C4-2B (cell line): ENCODE results near the gene C17orf78.

Experiments
- ZFX ChIP-seq: fragments of 450-650 bp; IDR thresholded peaks from 2 replicates; pipeline ENCODE4 v1.6.1; 2017
- TF ChIP-seq, protein P1 (sequence below): fragments of 450-650 bp; conservative IDR thresholded peaks from 2 replicates; pipeline ENCODE4 v1.5.1; 2017; ENCODE audit warnings: mild to moderate bottlenecking

- no peak for TF ChIP-seq ZFX
- TF ChIP-seq, protein P1, sequence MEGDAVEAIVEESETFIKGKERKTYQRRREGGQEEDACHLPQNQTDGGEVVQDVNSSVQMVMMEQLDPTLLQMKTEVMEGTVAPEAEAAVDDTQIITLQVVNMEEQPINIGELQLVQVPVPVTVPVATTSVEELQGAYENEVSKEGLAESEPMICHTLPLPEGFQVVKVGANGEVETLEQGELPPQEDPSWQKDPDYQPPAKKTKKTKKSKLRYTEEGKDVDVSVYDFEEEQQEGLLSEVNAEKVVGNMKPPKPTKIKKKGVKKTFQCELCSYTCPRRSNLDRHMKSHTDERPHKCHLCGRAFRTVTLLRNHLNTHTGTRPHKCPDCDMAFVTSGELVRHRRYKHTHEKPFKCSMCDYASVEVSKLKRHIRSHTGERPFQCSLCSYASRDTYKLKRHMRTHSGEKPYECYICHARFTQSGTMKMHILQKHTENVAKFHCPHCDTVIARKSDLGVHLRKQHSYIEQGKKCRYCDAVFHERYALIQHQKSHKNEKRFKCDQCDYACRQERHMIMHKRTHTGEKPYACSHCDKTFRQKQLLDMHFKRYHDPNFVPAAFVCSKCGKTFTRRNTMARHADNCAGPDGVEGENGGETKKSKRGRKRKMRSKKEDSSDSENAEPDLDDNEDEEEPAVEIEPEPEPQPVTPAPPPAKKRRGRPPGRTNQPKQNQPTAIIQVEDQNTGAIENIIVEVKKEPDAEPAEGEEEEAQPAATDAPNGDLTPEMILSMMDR: no peak
Observed at GRCh38 chr17:37392024-37392590, 16.3 kb downstream of the C17orf78 start.
